ENCODE data around the gene FRMD4A. TPM values are rescaled to one million over a fixed set of nuclear protein-coding genes. Genes with fewer than 3 reads are reported as not detected.
"Not testable (repeated sequence)": the region's sequence is repeated elsewhere in the genome, so short reads cannot be mapped to it uniquely, and the experiment has no call there.

Gene FRMD4A
- total RNA-seq, 1 experiment from 2014 or later: 19.6 TPM

DNA sequence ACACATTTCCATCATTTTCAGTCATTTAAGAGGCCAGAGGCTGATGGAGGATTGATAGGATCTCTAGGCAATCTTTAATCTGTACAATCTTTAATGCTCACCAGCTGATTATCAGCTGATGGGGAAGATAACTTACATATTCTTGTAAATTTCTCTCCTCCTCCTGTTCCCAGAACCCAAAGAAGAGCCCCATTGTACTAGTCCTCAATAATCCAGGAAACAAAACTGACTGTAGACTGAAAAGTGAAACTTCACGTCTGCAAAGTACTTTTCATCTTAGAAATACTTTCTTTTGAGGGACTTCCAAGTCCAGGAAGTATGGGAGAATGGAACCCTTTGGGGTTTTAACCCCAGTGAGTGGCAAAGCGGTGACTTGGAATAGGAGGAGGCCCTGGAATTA lies 283.3 kb downstream of the FRMD4A start:
- Histone ChIP-seq H2AFZ (ENCODE audit: low read length) (no peak overlapping the region), H3K9me3 (ENCODE audit: control insufficient read depth, low read depth, low read length) (no peaks in the 10 kb centered on the region), H3K79me1 (ENCODE audit: insufficient read depth, low read depth, low read length, poor library complexity, severe bottlenecking) (no peaks in the 10 kb centered on the region), H2AK5ac (ENCODE audit: insufficient read length, low read length) (no peak overlapping the region), H3K23ac (ENCODE audit: insufficient read length, low read depth, low read length) (no peak overlapping the region), H3K18ac (ENCODE audit: insufficient read length, low read depth, low read length) (no peak overlapping the region), H2BK20ac (ENCODE audit: low read depth, low read length, poor library complexity, severe bottlenecking) (no peak overlapping the region), H3K79me2 (ENCODE audit: insufficient read depth, low read length) (no peaks in the 10 kb centered on the region), H3K27ac (ENCODE audit: insufficient read length, low read depth, low read length) (no peak overlapping the region), H3K27me3 (ENCODE audit: insufficient read depth, low read length) (no peaks in the 10 kb centered on the region), H3K4ac (ENCODE audit: low read depth, low read length) (no peak overlapping the region), H2BK5ac (ENCODE audit: insufficient read length, low read length) (no peak overlapping the region), H3K4me2 (ENCODE audit: insufficient read depth, insufficient read length, low read length) (no peak overlapping the region), H3K23me2 (ENCODE audit: insufficient read length, low read depth, low read length, poor library complexity, severe bottlenecking) (no peaks in the 10 kb centered on the region), H3K9ac (ENCODE audit: extremely low read depth, insufficient read length, low read length) (no peak overlapping the region), H4K20me1 (ENCODE audit: control insufficient read depth, insufficient read depth, insufficient read length) (no peaks in the 10 kb centered on the region), H3T11ph (ENCODE audit: low read length) (no peak overlapping the region), H2BK12ac (ENCODE audit: insufficient read length, low read depth, low read length) (no peak overlapping the region), H3K4me1 (ENCODE audit: insufficient read depth, low read length) (no peaks in the 10 kb centered on the region), H4K5ac (ENCODE audit: insufficient read length, low read depth, low read length) (no peak overlapping the region), H3K14ac (ENCODE audit: insufficient read depth, low read length) (no peak overlapping the region), H2BK15ac (ENCODE audit: low read depth, low read length) (no peak overlapping the region), H3K56ac (ENCODE audit: insufficient read length, low read depth, low read length) (no peak overlapping the region), H2BK120ac (ENCODE audit: low read depth, low read length, poor library complexity, severe bottlenecking) (no peak overlapping the region), H4K91ac (ENCODE audit: insufficient read length, low read depth, low read length) (no peak overlapping the region), H4K8ac (replicated peaks; ENCODE audit: insufficient read length, low read depth, low read length) (no peak overlapping the region)
- peaks cover 0 to 2% (median 0%) of the 10 kb centered on the region in 3 experiments; a peak in 2 of 7 replicates for H3K36me3 Mint-ChIP-seq (ENCODE audit: insufficient read depth in 1 of 3, low read depth in 3 of 3)
- TF ChIP-seq, protein P1, sequence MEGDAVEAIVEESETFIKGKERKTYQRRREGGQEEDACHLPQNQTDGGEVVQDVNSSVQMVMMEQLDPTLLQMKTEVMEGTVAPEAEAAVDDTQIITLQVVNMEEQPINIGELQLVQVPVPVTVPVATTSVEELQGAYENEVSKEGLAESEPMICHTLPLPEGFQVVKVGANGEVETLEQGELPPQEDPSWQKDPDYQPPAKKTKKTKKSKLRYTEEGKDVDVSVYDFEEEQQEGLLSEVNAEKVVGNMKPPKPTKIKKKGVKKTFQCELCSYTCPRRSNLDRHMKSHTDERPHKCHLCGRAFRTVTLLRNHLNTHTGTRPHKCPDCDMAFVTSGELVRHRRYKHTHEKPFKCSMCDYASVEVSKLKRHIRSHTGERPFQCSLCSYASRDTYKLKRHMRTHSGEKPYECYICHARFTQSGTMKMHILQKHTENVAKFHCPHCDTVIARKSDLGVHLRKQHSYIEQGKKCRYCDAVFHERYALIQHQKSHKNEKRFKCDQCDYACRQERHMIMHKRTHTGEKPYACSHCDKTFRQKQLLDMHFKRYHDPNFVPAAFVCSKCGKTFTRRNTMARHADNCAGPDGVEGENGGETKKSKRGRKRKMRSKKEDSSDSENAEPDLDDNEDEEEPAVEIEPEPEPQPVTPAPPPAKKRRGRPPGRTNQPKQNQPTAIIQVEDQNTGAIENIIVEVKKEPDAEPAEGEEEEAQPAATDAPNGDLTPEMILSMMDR (conservative IDR thresholded peaks at IDR 0.05): no peak
- H3K4me3 Mint-ChIP-seq: no peak overlapping the region
- no CpG with 5 or more reads among the region's 2 CpGs for WGBS (ENCODE audit: extremely low coverage, insufficient read length, low lambda C conversion rate)
- no peaks in the 10 kb centered on the region for H3K4me1 Mint-ChIP-seq
- no peaks in the 10 kb centered on the region; the same call in 1 of the 2 replicates for H3K27me3 Mint-ChIP-seq (ENCODE audit: low read depth)
- peaks cover 2 to 6% of the 10 kb centered on the region in 2 experiments; a peak in 3 of 5 replicates for H3K9me3 Mint-ChIP-seq
- H3K27ac Mint-ChIP-seq: no peak overlapping the region
- no peak for DNase-seq

DNA sequence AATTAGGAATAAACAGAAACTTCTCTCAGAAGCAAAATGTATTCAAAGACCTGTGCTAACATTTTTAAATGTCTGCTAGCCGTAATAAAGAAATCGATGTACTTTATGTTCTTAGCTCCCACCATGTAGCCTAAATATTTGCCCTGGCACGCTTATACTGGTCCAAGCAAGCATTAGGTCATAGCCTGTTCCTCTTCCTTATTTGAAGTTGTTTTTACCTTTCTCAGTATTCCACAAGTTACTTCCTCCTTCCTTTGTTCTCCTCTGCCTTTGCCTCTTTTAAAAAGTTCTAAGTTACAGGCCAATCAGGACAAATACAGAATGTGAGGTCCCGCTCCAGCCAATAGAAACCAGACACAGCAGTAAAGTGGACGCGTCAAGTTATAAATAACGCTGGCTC lies 288.7 kb downstream of the FRMD4A start:
- DNase-seq; H3K4me1 Mint-ChIP-seq; H4K5ac ChIP-seq (ENCODE audit: insufficient read length, low read depth, low read length); H3K4ac ChIP-seq (ENCODE audit: low read depth, low read length); H2BK15ac ChIP-seq (ENCODE audit: low read depth, low read length); H3K9ac ChIP-seq (ENCODE audit: extremely low read depth, insufficient read length, low read length); H3K27me3 ChIP-seq (ENCODE audit: insufficient read depth, low read length); H2BK120ac ChIP-seq (ENCODE audit: low read depth, low read length, poor library complexity, severe bottlenecking); H3K27ac Mint-ChIP-seq; H2BK5ac ChIP-seq (ENCODE audit: insufficient read length, low read length); H3K9me3 ChIP-seq (ENCODE audit: control insufficient read depth, low read depth, low read length); H2AFZ ChIP-seq (ENCODE audit: low read length); H2BK20ac ChIP-seq (ENCODE audit: low read depth, low read length, poor library complexity, severe bottlenecking); H4K91ac ChIP-seq (ENCODE audit: insufficient read length, low read depth, low read length); H2BK12ac ChIP-seq (ENCODE audit: insufficient read length, low read depth, low read length); H3K4me2 ChIP-seq (ENCODE audit: insufficient read depth, insufficient read length, low read length); H3K9me3 Mint-ChIP-seq; H4K20me1 ChIP-seq (ENCODE audit: control insufficient read depth, insufficient read depth, insufficient read length); H4K8ac ChIP-seq (replicated peaks; ENCODE audit: insufficient read length, low read depth, low read length); H3K14ac ChIP-seq (ENCODE audit: insufficient read depth, low read length); H3K18ac ChIP-seq (ENCODE audit: insufficient read length, low read depth, low read length); H3K27ac ChIP-seq (ENCODE audit: insufficient read length, low read depth, low read length); H3K4me1 ChIP-seq (ENCODE audit: insufficient read depth, low read length); H3K79me2 ChIP-seq (ENCODE audit: insufficient read depth, low read length); H3K79me1 ChIP-seq (ENCODE audit: insufficient read depth, low read depth, low read length, poor library complexity, severe bottlenecking); H3T11ph ChIP-seq (ENCODE audit: low read length); H3K36me3 Mint-ChIP-seq (ENCODE audit: insufficient read depth in 1 of 3, low read depth in 3 of 3); H2AK5ac ChIP-seq (ENCODE audit: insufficient read length, low read length); H3K23me2 ChIP-seq (ENCODE audit: insufficient read length, low read depth, low read length, poor library complexity, severe bottlenecking); H3K56ac ChIP-seq (ENCODE audit: insufficient read length, low read depth, low read length); H3K4me3 Mint-ChIP-seq; H3K27me3 Mint-ChIP-seq (ENCODE audit: low read depth); H3K23ac ChIP-seq (ENCODE audit: insufficient read length, low read depth, low read length): not testable (repeated sequence)
- no CpG with 5 or more reads among the region's 7 CpGs for WGBS (ENCODE audit: extremely low coverage, insufficient read length, low lambda C conversion rate)

Measured in H9 (cell line).